ENCODE results near the gene ZNF362.
"Not testable (repeated sequence)": the region's sequence is repeated elsewhere in the genome, so short reads cannot be mapped to it uniquely, and the experiment has no call there.

The ZNF362 gene

DNA sequence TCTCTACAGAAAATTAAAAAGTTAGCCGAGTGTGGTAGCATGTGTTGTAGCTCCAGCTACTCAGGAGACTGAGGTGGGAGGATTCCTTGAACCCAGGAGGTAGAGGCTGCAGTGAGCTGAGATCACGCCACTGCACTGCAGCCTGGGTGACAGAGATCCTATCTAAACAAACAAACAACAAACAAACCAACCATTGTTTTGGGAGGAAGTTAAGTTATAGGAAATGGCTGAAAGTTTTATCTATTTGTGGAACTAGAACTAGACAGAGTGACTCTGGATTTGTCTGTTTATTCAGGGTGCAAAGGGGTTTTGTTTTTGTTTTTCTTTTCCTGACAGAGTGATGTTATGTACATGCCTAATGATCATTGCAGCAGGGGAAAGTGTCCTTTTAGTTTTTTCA is 31.0 kb downstream of the ZNF362 start:
- no peak for DNase-seq (ENCODE audit: low read depth)

DNA sequence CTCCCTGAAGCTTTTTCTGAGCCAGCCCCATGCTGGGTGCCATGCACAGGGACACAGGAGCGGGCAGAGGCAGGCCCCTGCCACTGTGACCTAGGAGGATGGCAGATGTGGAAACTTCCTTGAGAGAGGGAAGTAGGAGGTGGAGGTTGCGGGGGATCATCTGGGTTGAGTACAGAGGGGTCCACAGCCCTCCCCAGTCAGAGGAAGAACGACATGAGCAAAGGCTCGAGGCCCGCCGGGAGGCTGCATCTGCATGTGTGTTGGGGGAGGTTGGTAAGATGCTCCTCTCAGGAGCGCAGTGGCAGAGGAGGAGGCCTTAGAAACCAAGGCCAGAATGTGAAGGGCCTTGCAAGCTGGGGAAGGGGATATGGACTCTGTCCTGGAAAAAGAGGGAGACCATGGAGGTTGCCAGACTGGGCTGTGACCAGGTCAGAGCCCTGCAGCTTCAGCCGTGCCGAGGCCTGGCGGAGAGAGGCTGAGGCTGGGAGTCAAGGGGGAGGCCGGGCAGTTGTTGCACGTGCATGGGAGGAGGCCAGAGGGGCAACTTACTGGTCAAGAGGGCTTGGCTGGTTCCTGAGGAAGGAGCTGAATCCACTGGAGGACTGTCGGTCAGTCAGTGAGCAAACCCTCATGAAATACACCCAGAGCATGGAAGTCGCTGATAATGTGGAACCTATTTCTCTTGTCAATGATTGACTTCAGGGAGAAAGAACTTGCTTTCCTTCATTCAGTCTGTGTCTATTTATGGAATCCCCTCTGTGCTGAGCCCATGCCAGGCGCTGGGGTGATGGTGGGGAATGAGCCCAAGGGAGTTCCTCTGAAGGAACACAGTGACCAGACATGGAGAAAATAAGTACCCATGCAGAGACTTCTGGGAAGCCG is 32.9 kb downstream of the ZNF362 start:
- DNase-seq (ENCODE audit: low read depth), result no peak

DNA sequence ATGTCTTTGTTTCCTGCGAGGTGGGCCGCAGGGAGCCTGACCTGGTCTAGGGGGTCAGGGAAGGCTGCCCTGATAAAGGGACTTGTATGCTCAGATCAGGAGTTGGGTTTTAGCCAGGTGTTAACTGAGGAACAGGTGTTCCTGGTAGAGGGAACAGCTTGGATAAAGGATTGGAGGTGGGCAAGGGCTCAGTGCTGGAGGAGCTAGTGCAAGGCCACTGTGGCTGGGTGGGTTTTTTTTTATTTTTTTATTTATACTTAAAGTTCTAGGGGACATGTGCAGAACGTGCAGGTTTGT is 33.5 kb downstream of the ZNF362 start:
- no peak for DNase-seq (ENCODE audit: low read depth)

DNA sequence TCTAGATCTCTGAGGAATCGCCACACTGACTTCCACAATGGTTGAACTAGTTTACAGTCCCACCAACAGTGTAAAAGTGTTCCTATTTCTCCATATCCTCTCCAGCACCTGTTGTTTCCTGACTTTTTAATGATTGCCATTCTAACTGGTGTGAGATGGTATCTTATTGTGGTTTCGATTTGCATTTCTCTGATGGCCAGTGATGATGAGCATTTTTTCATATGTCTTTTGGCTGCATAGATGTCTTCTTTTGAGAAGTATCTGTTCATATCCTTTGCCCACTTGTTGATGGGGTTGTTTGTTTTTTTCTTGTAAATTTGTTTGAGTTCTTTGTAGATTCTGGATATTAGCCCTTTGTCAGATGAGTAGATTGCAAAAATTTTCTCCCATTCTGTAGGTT is 34.3 kb downstream of the ZNF362 start:
- DNase-seq (ENCODE audit: low read depth), result not testable (repeated sequence)

DNA sequence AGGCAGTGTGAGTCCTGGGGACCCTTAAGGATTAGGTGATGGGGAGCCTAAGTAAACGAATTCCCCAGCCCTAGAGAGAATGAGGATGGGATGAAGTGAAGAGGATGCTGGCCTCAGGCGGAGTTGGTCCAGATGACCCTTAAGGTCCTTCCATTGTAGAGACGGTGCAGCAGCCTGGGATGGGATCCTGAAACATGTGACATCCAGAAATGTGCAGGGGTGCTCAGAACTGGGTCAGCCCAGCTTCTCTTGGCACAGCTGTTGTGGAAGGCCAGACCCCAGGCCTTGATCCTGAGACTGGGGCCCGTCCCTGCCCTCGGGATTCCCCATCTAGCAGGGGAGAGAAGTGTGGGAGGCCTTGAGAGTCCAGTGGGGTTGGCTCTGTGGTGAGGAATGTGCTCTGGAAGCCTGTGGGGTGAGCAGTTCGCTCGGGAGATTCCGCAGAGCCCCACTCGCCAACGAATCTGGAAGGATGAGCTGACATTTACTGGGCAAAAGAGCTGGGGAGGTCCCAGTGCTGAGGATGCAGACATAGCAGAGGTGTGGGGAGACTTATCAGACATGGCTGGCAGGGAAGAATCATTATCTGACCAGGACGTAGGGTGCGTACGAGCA is 36.5 kb downstream of the ZNF362 start:
- DNase-seq (ENCODE audit: low read depth), result no peak

DNA sequence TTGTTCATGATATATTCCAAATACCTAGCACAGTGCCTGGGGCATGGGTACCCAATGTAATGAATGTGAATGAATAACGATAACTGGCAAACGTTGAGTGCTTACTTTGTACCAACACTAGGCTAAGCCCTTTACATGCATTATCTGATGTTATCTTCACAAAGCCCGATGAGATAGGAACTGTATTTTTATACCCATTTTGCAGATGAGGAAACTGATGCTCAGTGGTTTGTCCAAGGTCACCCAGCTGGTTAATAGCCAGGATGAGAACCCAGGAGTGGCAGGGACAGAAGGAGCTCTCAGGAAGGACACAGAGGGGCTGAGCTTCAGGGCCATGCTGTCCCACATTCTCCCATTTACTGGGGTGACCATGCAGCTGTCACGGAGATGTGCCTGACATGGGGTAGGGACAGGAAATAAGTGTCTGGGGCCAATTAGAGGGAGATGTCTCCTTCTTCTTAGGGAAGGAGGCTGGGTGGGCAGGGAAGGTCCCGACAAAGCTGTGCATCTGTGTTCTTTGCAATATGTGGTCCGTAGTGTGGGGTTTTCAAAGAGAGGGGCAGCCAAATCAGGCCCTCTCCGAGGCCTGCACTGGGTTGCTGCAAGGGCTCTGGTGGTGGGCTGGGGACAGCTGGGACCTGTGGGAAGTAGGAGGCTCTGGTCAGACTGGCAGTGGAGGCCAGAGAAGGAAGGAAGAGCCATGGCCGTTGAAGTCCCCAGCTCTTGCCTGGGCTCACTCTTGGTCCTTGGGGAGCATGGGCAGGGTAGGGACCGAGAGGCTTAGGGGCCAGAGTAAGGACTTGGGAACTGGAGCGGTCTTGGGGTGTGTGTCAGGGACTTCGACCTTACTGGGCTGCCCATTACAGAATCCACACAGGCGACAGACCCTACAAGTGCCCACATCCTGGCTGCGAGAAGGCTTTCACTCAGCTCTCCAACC is 38.0 kb downstream of the ZNF362 start:
- no peak for DNase-seq (ENCODE audit: low read depth)

DNA sequence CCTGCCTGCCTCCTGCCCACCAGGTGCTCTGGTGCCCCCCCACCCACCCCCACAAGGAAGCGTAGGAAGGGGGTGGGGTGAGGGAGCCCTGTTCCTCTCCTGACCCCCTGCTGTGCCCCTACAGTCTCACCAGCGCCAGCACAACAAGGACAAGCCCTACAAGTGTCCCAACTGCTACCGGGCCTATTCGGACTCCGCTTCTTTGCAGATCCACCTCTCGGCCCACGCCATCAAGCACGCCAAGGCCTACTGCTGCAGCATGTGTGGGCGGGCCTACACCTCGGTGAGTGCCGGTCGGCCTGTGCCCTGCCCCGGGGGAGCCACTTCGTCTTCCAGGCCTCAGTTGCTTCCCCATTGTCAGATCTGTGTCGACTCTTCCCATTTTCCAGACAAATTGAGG is 38.7 kb downstream of the ZNF362 start:
- DNase-seq (ENCODE audit: low read depth), result no peak

DNA sequence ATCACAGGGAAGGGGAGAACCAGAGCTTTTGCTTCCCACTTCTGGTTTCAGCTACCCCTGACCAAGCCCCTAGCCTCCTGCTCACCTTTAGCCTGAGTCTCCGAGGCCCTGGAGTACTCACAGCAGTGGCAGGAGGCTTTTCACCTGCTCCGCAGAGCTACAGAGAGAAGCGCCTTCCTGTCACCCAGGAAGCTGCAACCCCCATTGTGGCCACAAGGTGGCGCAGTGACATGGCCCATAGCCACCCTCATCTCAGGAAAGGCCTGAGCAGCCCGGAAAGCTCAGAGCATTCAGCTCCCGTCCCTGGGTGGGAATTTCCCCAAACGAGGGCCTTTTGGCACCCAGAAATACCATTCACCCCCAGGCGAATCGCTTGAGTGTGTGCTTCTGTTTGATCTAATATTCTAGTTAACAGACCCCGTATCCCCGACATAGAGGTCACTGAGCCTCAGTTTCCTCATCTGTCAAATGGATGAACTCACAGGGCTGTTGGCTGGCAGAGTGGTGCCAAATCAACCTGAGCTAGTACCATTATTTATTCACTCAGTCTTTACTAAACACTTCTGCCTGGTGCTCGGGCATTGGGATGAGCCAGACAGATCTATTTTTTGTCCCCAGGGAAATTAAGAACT is 39.3 kb downstream of the ZNF362 start:
- peak; percentile 85 for DNase-seq (ENCODE audit: low read depth)

DNA sequence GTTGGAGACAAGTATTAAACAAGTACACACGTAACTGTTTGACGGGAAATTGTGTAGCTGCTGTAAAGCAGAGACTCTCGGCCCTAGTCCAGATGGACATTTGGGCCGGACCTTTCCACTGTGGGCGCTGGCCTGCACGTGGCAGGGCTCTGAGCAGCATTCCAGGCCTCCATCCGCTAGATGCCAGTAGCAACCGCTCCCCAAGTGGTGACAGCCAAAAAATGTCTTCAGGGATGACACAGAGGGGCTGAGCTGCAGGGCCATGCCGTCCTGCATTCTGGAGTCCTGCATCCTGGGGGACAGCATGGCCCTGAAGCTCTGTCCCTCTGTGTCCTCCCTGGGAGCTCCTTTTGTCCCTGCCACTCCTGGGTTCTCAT is 39.8 kb downstream of the ZNF362 start:
- no peak for DNase-seq (ENCODE audit: low read depth)

DNA sequence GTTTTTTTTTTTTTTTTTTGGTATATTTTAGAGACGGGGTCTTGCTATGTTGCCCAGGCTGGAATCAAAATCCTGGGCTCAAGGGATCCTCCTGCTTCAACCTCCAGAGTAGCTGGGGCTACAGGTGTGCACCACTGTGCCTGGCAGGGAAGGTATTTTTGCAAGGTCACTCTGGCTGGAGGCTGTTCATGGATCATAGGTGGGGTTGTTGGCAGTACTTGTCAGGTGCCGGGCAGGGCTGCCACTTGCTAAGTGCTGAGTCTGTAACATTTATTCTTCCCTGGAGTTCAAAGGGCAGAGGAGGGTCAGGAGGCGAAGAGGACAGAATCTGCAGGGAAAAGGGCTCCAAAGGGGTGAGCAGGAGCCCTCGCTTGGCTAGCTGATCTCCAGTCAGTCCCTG is 40.5 kb downstream of the ZNF362 start:
- no peak for DNase-seq (ENCODE audit: low read depth)

DNA sequence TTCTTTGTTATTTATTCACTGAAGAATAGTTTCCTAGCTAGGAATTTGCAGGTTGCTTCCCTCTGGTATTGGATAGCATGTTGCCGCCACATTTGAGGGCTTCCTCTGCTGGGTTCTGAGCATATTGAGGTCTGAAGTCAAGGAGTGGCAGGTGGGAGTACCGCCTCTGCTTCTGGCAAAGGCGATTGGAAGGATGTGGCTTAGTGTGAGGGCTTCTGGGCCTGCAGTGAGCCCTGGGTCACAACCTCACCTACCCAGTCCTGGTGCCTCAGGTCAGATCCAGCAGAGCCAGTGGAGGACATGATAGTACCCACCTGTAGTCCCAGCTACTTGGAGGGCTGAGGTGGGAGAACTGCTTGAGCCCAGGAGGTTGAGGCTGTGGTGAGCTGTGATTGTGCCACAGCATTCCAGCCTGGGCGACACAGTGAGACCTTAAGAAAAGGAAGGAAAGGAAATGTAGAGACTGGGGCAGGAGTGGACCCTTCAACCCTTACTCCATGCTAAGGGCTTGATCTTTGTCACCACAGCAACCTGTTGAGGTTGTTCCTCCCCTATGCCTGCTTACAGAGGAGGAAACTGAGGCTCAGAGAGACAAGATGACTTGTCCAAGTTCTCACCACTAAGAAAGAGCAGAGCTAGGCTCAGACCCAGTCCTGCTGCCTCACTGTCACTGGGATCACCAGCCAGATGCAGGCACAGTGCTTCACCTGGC is 41.8 kb downstream of the ZNF362 start:
- DNase-seq (ENCODE audit: low read depth), result no peak

DNA sequence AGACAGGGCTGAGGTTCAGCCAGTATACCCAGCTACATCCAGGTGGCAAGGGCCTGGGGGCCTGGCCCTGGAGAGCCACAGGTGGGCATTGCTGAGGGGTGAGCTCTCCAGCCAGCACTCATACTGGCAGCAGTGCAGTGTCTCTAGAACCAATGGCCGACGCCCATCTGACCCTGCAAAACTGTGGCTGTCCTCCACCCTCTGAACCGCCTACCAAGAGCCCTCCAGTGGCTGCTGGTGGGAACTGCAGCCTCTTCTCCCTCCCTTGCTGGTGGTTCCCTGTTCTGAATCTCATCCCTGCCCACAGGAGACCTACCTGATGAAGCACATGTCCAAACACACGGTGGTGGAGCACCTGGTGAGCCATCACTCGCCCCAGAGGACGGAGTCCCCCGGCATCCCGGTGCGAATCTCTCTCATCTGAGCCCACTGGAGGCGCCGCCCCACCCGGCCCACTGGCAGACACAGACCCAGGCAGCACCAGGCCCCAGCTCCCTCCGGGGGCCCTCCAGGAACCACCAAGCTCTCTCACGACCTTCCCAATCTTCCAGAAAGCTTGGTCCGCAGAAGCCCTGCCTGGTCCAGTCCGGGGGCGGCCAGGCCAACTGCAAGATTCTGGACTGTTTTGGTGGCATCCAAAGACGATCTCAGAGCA is 42.5 kb downstream of the ZNF362 start:
- DNase-seq (ENCODE audit: low read depth), result peak; percentile 47

DNA sequence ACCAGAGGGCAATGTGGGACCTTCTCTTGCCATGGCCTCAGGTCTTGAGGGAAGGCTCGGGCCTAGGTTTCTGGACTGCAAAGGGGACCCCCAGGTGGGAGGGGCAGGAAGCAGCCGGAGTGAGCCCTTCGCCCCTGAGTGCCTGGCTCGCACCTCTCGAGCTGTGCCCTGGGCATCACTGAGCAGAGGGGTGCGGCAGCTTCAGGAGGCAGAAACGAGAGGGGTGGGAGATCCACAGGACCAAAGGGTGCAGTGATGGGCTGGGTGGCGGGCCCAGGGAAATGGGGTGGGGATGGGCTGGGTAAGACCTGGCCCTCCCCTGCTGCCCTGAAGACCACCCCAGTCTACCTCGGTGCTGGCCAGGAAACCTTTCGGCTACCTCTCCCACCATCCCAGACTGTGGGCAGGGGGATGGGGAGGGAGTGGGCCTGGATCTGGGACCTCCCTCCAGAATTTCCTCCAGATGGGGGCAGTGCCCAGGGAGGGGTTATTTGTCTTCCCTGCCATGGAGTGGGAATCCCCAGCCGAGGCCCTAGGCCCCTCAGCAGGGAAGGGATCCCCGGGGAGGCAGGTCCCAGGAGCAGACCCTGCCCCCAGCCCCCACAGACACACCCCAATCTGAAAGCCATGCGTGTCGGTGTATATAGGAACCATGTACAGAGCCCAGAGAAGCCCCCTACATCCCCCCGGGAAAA is 43.3 kb downstream of the ZNF362 start:
- no peak for DNase-seq (ENCODE audit: low read depth)

DNA sequence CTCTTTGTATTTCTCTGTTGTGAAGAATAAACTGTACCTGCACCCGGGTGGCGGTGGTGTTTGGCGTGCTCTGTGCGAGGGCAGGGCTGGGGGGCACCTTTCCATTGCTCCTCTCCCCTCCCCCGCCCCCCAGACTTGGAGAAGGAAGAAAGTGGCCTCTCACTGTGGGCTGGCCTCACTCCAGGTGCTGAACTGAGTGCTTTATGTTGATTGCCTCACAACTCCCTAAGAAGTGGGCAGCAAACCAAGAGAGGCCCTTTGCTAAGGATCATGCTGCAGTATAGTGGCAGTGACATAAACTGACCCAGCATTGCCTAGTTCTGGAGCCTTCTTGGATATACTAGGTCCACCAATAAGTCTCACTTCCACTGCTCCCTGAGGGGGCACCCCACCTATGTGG is 44.4 kb downstream of the ZNF362 start:
- DNase-seq (ENCODE audit: low read depth), result no peak

DNA sequence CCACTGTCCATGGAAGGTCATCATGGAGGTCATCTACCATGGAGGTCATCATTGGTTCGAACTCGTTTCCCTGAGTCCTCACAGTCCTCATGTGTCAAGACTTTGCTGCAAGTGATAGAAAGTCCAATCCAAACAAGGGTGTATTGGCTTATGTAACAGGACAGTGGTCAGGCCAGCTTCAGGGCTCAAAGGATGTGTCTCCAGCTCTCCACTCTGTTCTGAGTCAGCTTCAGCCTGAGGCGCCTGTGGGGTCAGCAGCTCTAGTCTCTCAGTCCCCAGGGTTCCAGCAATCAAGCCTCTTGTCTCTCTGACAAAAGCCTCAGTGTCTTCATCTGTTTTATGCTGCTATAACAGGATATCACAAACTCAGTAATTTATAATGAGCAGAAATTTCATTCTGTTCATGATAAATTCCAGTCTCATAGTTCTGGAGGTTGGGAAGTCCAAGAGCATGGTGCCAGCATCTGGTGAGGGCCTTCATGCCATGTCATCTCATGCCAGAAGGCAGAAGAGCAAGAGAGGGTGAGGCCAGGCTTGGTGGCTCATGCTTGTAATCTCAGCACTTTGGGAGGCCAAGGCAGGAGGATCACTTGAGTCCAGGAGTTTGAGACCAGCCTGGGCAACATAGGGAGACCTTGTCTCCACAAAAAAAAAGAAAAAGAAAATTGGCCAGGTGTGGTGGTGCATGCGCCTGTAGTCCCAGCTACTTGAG is 45.1 kb downstream of the ZNF362 start:
- no peak for DNase-seq (ENCODE audit: low read depth)

DNA sequence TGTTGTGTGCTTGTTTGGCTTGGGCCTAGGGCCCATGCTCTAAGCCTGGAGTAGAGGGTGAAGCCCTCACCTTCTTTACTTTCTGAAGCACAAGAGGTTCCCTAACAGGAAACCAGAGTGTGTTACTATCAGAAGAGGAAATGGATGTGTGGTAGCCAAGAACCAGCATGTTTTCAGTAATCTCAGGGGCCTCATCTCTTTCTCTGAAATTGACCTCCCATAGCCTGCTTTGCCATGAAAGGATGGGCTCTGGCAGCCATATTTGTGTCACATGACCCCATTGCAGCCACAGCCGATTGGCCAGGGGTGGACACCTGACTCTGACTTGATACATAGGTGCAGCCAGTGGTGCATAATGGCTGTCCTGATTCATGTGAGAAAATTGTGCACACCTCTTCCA is 46.0 kb downstream of the ZNF362 start:
- DNase-seq (ENCODE audit: low read depth), result no peak

DNA sequence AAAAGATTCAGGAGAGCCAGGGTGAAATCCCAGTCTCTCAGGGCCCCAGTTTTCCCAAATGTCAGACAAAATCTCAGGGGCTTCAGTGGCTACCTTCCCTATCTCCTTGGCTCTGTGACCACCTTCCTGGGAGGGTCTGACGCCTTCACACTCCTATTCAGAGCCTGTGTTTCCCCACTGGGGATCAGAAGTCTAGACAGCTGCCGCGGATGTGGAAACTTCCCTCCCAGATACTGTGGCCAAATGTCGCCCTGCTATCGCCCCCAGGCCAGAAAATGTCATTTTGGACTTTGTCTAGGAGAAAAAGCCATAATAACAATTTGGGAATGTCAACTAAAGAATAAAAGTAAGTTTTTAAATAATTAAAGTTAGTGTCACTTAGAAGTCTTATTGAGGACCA is 48.7 kb downstream of the ZNF362 start:
- DNase-seq (ENCODE audit: low read depth), result no peak

DNA sequence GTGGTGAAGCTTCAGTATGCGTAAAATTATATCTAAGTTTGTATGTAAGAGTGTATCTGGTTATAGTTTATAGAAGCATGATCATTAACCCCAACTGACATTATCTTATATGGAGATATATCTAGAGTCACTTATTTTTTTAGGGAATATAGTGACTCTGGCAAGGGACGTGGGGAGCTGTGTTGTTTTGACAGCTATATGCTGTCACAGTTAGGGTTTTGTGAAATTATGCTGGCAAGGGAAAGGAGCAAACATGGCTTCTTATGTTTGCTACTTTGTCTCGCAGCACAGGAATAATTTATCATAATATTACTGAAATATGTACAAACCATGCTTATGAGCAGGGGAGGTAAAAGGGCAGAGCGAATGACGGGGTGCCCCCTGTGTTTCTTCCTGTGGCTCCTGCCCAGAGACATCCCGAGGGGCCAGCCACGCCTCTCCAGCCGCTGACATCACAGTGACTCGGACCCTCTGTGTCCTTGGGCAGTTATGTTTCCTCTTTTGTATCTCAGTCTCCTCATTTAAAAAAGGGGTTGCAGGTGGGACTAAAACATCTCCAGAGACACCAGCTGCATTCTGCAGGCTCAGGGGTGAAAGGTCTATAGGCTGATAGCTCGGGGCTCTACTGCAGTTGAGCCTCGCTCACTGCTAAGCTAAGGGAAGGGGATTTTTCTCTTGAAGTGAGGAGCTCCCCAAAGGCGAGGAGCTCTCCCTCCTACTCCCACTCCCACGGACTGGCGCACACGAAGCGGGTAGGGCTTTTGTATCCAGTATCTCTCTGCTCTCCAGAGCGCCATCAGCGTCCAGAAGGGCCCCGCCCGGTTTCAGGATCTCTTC is 49.7 kb downstream of the ZNF362 start:
- DNase-seq (ENCODE audit: low read depth), result no peak
